K562 (cell line): ENCODE data around the gene PAFAH2. TPM values are rescaled to one million over a fixed set of nuclear protein-coding genes. Genes with fewer than 3 reads are reported as not detected.

Experiments
- CEBPG ChIP-seq, 3 experiments: fragments of 200-800 bp in 1 of 3; sonication (Bioruptor generic) in 1 of 3; sonication (generic) in 1 of 3; formaldehyde crosslinking in 1 of 3; IDR thresholded peaks in 2 of 3; conservative IDR thresholded peaks in 1 of 3; 2 replicates each; pipeline versions ENCODE4 v1.6.1 to v1.8.0; 2016 to 2022; ENCODE audit warnings: missing compliant biosample characterization in 2 of 3, missing genetic modification characterization in 2 of 3, mild to moderate bottlenecking in 1 of 3, missing genetic modification reagents in 1 of 3
- FOXA3 ChIP-seq, 2 experiments: fragments of 450-650 bp in 1 of 2; sonication (generic) in 1 of 2; formaldehyde crosslinking; IDR thresholded peaks in 1 of 2; conservative IDR thresholded peaks in 1 of 2; 2 replicates each; pipeline versions ENCODE4 v1.4.0 to v1.8.0; 2020 to 2022; ENCODE audit warnings: mild to moderate bottlenecking in 2 of 2, missing genetic modification reagents in 1 of 2
- FOXM1 ChIP-seq, 2 experiments: fragments of 450-650 bp in 1 of 2; sonication (generic) in 1 of 2; formaldehyde crosslinking in 1 of 2; IDR thresholded peaks; 2 replicates each; pipeline versions ENCODE4 v1.6.1 to v1.9.0; 2017 to 2022; ENCODE audit warnings: low read depth in 2 of 2, mild to moderate bottlenecking in 2 of 2, missing genetic modification reagents in 1 of 2, moderate library complexity in 1 of 2
- GABPA ChIP-seq: fragments of 200-800 bp; sonication (Bioruptor generic); conservative IDR thresholded peaks from 2 replicates; pipeline ENCODE4 v1.6.1; 2016; ENCODE audit warnings: low read depth, missing genetic modification characterization, missing compliant biosample characterization
- KLF6 ChIP-seq: fragments of 250-450 bp; sonication (Bioruptor Pico); IDR thresholded peaks from 2 replicates; pipeline ENCODE4 v1.4.0; 2020; ENCODE audit warnings: mild to moderate bottlenecking, moderate library complexity, borderline replicate concordance
- RAD51 ChIP-seq: fragments of 450-650 bp; IDR thresholded peaks from 2 replicates; pipeline ENCODE4 v1.7.1; 2016; ENCODE audit warnings: low read depth, mild to moderate bottlenecking, borderline replicate concordance
- RB1 ChIP-seq: fragments of 450-650 bp; IDR thresholded peaks from 2 replicates; pipeline ENCODE4 v1.6.1; 2017; ENCODE audit warnings: low read depth, mild to moderate bottlenecking
- RBBP5 ChIP-seq: fragments of 200-600 bp; sonication (generic); IDR thresholded peaks from 2 replicates; pipeline ENCODE4 v1.6.1; 2012; ENCODE audit warnings: borderline replicate concordance, mild to moderate bottlenecking, low read length, control low read depth, inconsistent platforms; ENCODE audit not compliant: insufficient read depth, poor library complexity, severe bottlenecking
- RBM15 ChIP-seq: fragments of 200-400 bp; formaldehyde crosslinking; IDR thresholded peaks from 2 replicates; pipeline ENCODE4 v1.6.1; 2018; ENCODE audit warnings: mild to moderate bottlenecking, low read length, moderate library complexity; ENCODE audit not compliant: insufficient read depth
- SNRNP70 ChIP-seq: fragments of 200-400 bp; formaldehyde crosslinking; optimal IDR thresholded peaks from 2 replicates; pipeline ENCODE3; 2017; ENCODE audit warnings: low read depth, low read length
- STAT5A ChIP-seq: IDR thresholded peaks from 2 replicates; pipeline ENCODE4 v1.6.1; 2012; ENCODE audit warnings: low read length, inconsistent platforms, borderline replicate concordance
- ZBTB7A ChIP-seq: IDR thresholded peaks from 2 replicates; pipeline ENCODE4 v1.6.1; 2011; ENCODE audit warnings: low read depth, mild to moderate bottlenecking, low read length, moderate library complexity, borderline replicate concordance; ENCODE audit not compliant: control insufficient read depth
- ZBTB8A ChIP-seq: fragments of 450-650 bp; IDR thresholded peaks from 2 replicates; pipeline ENCODE4 v1.6.1; 2018; ENCODE audit warnings: mild to moderate bottlenecking, moderate library complexity; ENCODE audit not compliant: partially characterized antibody
- ZNF644 ChIP-seq: fragments of 200-800 bp; sonication (Bioruptor generic); IDR thresholded peaks from 2 replicates; pipeline ENCODE4 v1.6.1; 2016; ENCODE audit warnings: low read depth, missing genetic modification characterization, missing compliant biosample characterization
- polyA plus RNA-seq, 8 experiments: library from polyadenylated mRNA; depleted of rRNA in 4 of 8; stranded (reverse) in 5 of 8; unstranded in 3 of 8; fragments of >200 nt; fragmentation: Nextera tagmentation in 2 of 8; fragmentation: Illumina TruSeq in 1 of 8; extraction: Ambion mirVana in 2 of 8; extraction: Trizol in 1 of 8; gene quantifications; 2 replicates each; pipeline versions ENCODE4 v1.2.1 to v1.2.3, GENCODE V29; 2011 to 2014; ENCODE audit warnings: inconsistent platforms in 1 of 8, missing spikeins in 1 of 8
- total RNA-seq, 7 experiments: library from RNA; depleted of rRNA in 6 of 7; stranded (reverse); fragments of >200 nt in 6 of 7; fragmentation: Illumina TruSeq in 2 of 7; extraction: Trizol in 2 of 7; gene quantifications; 2 replicates each; pipeline versions ENCODE4 v1.2.1 to v1.2.3, GENCODE V29; 2011 to 2021; ENCODE audit warnings: low replicate concordance in 1 of 7
- TF ChIP-seq, protein P1 (sequence below): fragments of 450-650 bp; formaldehyde crosslinking; IDR thresholded peaks from 2 replicates; pipeline ENCODE4 v1.4.0; 2020; ENCODE audit warnings: mild to moderate bottlenecking, mixed read lengths
- TF ChIP-seq, protein P2 (sequence below), 2 experiments: fragments of 450-650 bp; IDR thresholded peaks; 2 replicates each; pipeline ENCODE4 v1.6.1; 2016
- TF ChIP-seq, protein P3 (sequence below): sonication (generic); formaldehyde crosslinking; IDR thresholded peaks from 2 replicates; pipeline ENCODE4 v1.8.0; 2022; ENCODE audit warnings: missing genetic modification reagents, mild to moderate bottlenecking, borderline replicate concordance
- TF ChIP-seq, protein P4 (sequence below): fragments of 250-450 bp; sonication (Bioruptor Pico); IDR thresholded peaks from 2 replicates; pipeline ENCODE4 v1.9.0; 2021; ENCODE audit warnings: mild to moderate bottlenecking, inconsistent platforms

PAFAH2 gene
- total and polyA plus RNA-seq, 9 of the 15 experiments (the other 6 are each of a cell fraction or from before 2014, with no cell fraction given), result 4.2 to 10.9 (median 6.8) TPM

DNA sequence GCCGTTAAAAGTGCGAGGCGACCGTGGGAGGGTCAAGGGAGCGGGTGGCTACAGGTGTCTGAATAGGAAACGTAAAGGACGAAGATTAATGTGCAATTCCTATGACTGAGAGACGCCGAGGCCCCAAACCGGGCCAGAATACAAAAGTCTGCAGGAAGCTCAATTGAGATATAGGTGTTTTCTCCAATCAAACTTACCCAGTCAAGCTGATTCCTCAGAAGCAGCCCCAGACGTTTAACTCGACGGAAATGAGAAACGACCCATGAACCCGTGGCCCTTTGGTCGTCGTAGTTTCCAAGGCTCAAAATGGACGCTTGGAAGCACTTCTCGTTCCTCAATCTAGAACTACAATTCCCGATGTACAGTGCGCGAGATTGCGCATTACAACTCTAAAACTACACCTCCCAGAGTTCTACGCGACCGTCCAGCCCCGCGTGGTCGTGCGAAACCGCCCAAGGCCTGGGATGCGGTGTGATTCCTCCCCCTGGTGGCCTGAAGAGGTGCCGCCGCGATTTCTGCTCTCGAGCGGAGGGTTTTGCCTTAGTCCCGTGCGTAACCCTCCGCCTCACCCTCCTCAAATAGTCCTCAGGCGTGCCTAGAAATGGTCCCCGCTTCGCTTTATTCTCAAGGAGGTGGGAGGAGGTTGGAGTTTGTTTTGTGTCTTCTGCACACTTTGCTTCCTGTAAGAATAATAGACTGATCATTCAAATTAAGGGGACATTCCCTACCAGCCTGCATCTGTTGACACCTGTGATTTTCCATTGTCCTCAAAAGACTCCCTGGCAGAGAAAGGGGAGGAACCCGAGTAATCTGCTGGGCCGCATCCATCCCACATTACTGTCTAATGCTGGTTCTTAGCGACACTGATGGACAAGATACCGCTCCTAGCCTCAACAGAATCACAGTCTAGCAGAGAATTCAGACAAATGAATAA lies at the start of gene PAFAH2 (continued):
- TF ChIP-seq RBBP5 (peak; percentile 56), FOXM1 (IDR thresholded peaks at IDR 0.05; ENCODE audit: low read depth) (0 out of 2 replicates have a peak, but pooled peaks have one; percentile 14), FOXM1 (CRISPR knock-in tag; IDR thresholded peaks at IDR 0.05; ENCODE audit: low read depth) (no peak), ZBTB7A (peak; percentile 78), FOXA3 (CRISPR knock-in tag; conservative IDR thresholded peaks at IDR 0.05 in 1 of 2, IDR thresholded peaks at IDR 0.05 in 1 of 2) (peak in 1 of 2 experiments; percentile 30; a peak in 1 of 4 replicates), ZNF644 (peak; percentile 99), GABPA (tag) (peak; percentile 94), RB1 (peak; percentile 99), SNRNP70 (no peak), ZBTB8A (peak; percentile 96), RAD51 (peak; percentile 78), STAT5A (peak; percentile 71), KLF6 (peak; percentile 91; the same call in 1 of the 2 replicates), CEBPG (CRISPR knock-in tag; IDR thresholded peaks at IDR 0.05) (peak; percentile 94), CEBPG (tag; conservative IDR thresholded peaks at IDR 0.05 in 1 of 2, IDR thresholded peaks at IDR 0.05 in 1 of 2) (peak; percentile 88 to 90), RBM15 (no peak)
- TF ChIP-seq, protein P1, sequence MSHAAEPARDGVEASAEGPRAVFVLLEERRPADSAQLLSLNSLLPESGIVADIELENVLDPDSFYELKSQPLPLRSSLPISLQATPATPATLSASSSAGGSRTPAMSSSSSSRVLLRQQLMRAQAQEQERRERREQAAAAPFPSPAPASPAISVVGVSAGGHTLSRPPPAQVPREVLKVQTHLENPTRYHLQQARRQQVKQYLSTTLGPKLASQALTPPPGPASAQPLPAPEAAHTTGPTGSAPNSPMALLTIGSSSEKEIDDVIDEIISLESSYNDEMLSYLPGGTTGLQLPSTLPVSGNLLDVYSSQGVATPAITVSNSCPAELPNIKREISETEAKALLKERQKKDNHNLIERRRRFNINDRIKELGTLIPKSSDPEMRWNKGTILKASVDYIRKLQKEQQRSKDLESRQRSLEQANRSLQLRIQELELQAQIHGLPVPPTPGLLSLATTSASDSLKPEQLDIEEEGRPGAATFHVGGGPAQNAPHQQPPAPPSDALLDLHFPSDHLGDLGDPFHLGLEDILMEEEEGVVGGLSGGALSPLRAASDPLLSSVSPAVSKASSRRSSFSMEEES (CRISPR knock-in tag), result no peak; the same call in 1 of the 2 replicates
- TF ChIP-seq, protein P2, sequence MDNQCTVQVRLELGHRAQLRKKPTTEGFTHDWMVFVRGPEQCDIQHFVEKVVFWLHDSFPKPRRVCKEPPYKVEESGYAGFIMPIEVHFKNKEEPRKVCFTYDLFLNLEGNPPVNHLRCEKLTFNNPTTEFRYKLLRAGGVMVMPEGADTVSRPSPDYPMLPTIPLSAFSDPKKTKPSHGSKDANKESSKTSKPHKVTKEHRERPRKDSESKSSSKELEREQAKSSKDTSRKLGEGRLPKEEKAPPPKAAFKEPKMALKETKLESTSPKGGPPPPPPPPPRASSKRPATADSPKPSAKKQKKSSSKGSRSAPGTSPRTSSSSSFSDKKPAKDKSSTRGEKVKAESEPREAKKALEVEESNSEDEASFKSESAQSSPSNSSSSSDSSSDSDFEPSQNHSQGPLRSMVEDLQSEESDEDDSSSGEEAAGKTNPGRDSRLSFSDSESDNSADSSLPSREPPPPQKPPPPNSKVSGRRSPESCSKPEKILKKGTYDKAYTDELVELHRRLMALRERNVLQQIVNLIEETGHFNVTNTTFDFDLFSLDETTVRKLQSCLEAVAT (IDR thresholded peaks at IDR 0.05), result peak; percentile 83 to 92
- TF ChIP-seq, protein P3, sequence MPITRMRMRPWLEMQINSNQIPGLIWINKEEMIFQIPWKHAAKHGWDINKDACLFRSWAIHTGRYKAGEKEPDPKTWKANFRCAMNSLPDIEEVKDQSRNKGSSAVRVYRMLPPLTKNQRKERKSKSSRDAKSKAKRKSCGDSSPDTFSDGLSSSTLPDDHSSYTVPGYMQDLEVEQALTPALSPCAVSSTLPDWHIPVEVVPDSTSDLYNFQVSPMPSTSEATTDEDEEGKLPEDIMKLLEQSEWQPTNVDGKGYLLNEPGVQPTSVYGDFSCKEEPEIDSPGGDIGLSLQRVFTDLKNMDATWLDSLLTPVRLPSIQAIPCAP, result no peak
- TF ChIP-seq, protein P4, sequence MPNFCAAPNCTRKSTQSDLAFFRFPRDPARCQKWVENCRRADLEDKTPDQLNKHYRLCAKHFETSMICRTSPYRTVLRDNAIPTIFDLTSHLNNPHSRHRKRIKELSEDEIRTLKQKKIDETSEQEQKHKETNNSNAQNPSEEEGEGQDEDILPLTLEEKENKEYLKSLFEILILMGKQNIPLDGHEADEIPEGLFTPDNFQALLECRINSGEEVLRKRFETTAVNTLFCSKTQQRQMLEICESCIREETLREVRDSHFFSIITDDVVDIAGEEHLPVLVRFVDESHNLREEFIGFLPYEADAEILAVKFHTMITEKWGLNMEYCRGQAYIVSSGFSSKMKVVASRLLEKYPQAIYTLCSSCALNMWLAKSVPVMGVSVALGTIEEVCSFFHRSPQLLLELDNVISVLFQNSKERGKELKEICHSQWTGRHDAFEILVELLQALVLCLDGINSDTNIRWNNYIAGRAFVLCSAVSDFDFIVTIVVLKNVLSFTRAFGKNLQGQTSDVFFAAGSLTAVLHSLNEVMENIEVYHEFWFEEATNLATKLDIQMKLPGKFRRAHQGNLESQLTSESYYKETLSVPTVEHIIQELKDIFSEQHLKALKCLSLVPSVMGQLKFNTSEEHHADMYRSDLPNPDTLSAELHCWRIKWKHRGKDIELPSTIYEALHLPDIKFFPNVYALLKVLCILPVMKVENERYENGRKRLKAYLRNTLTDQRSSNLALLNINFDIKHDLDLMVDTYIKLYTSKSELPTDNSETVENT (CRISPR knock-in tag), result peak; percentile 84
